Kidney tubule cell (primary cell): Measurements from ENCODE around the gene FARS2.
"Not testable (repeated sequence)": the region's sequence is repeated elsewhere in the genome, so short reads cannot be mapped to it uniquely, and the experiment has no call there.

Source experiments
- DNase-seq: peaks from one replicate; pipeline ENCODE4 v3.0.0-alpha.2; 2018; ENCODE audit warnings: low spot score

The FARS2 gene

GRCh38 chr6:5667737-5668136, 406.4 kb downstream of the FARS2 start:
- DNase-seq: no peak

- DNase-seq: no peak
Measured at GRCh38 chr6:5670381-5670780, 409.1 kb downstream of the FARS2 start.

GRCh38 chr6:5670811-5671561, 409.7 kb downstream of the FARS2 start:
- peak; percentile 18 for DNase-seq

GRCh38 chr6:5671601-5672559, 410.6 kb downstream of the FARS2 start:
- no peak for DNase-seq

GRCh38 chr6:5672581-5673011, 411.3 kb downstream of the FARS2 start:
- DNase-seq: peak; percentile 73

- no peak for DNase-seq
Measured at GRCh38 chr6:5673019-5673790, 411.9 kb downstream of the FARS2 start.

GRCh38 chr6:5674141-5674540, 412.8 kb downstream of the FARS2 start:
- no peak for DNase-seq

- no peak for DNase-seq
Measured at GRCh38 chr6:5674721-5675120, 413.4 kb downstream of the FARS2 start.

- no peak for DNase-seq
Measured at GRCh38 chr6:5676701-5677100, 415.4 kb downstream of the FARS2 start.

- DNase-seq: peak; percentile 11
Measured at GRCh38 chr6:5677219-5678000, 416.1 kb downstream of the FARS2 start.

- no peak for DNase-seq
Measured at GRCh38 chr6:5679270-5679669, 418.0 kb downstream of the FARS2 start.

GRCh38 chr6:5679691-5680090, 418.4 kb downstream of the FARS2 start:
- no peak for DNase-seq

- peak; percentile 56 for DNase-seq
Measured at GRCh38 chr6:5680095-5680494, 418.8 kb downstream of the FARS2 start.

GRCh38 chr6:5681480-5681879, 420.2 kb downstream of the FARS2 start:
- no peak for DNase-seq

- no peak for DNase-seq
Measured at GRCh38 chr6:5682530-5682929, 421.2 kb downstream of the FARS2 start.

GRCh38 chr6:5683747-5684146, 422.4 kb downstream of the FARS2 start:
- DNase-seq: not testable (repeated sequence)

GRCh38 chr6:5684320-5685053, 423.2 kb downstream of the FARS2 start:
- no peak for DNase-seq

- DNase-seq: no peak
Measured at GRCh38 chr6:5693225-5694145, 432.2 kb downstream of the FARS2 start.
